Measurements from ENCODE around the gene SELENON. TPM values are rescaled to one million over a fixed set of nuclear protein-coding genes. Genes with fewer than 3 reads are reported as not detected.
A peak's percentile ranks its signal among the peaks of the same experiment; 100 is the strongest.

Gene SELENON
- total and polyA plus RNA-seq, 9 of the 15 experiments (the other 6 are each of a cell fraction or from before 2014, with no cell fraction given), result 0.43 to 26.7 (median 7.0) TPM

- TF ChIP-seq LCOR (CRISPR knock-in tag; IDR thresholded peaks at IDR 0.05) (no peak; the same call in 1 of the 2 replicates), MTA2 (IDR thresholded peaks at IDR 0.05; ENCODE audit: low read depth) (no peak), FOXP1 (CRISPR knock-in tag; IDR thresholded peaks at IDR 0.05) (no peak), UBTF (IDR thresholded peaks at IDR 0.05; ENCODE audit: borderline replicate concordance in 1 of 2, low read depth in 2 of 2, low read length in 2 of 2) (no peak), ARID3B (CRISPR knock-in tag; IDR thresholded peaks at IDR 0.05; ENCODE audit: borderline replicate concordance) (no peak), HMBOX1 (IDR thresholded peaks at IDR 0.05) (peak; percentile 58; the same call in 1 of the 2 replicates), RBM17 (IDR thresholded peaks at IDR 0.05; ENCODE audit: borderline replicate concordance, low read depth, low read length) (no peak), MAFG (tag; conservative IDR thresholded peaks at IDR 0.05) (no peak), TEAD2 (tag; IDR thresholded peaks at IDR 0.05) (no peak), XRCC5 (IDR thresholded peaks at IDR 0.05; ENCODE audit: low read depth, low read length) (no peak), ZBTB5 (IDR thresholded peaks at IDR 0.05) (no peak), TCF3 (CRISPR knock-in tag; IDR thresholded peaks at IDR 0.05) (peak; percentile 43; the same call in 1 of the 2 replicates), HMGN3 (IDR thresholded peaks at IDR 0.05; ENCODE audit: borderline replicate concordance, extremely low read depth, insufficient read length, low read depth, low read length) (no peak), ZNF586 (CRISPR knock-in tag; conservative IDR thresholded peaks at IDR 0.05) (no peak), ZZZ3 (IDR thresholded peaks at IDR 0.05) (no peak), DLX4 (CRISPR knock-in tag; IDR thresholded peaks at IDR 0.05) (no peak), NFATC3 (IDR thresholded peaks at IDR 0.05) (no peak)
Measured at GRCh38 chr1:25854554-25854953, 54.6 kb downstream of the SELENON start (continued).

Measured in K562 (cell line).